GM23248 (cell line): ENCODE results near the gene TPPP3. TPM values are rescaled to one million over a fixed set of nuclear protein-coding genes. Genes with fewer than 3 reads are reported as not detected.

Source experiments
- DNase-seq: peaks from one replicate; pipeline ENCODE4 v3.0.0-alpha.2; 2015
- H2AFZ ChIP-seq: fragments of 200-600 bp; sonication (generic); 2 replicates; pipeline ENCODE4 v1.6.1; 2016; ENCODE audit warnings: antibody characterized with exemption
- H3F3A ChIP-seq: fragments of 200-600 bp; sonication (generic); 2 replicates; pipeline ENCODE4 v1.6.1; 2016; ENCODE audit warnings: mild to moderate bottlenecking, antibody characterized with exemption, mixed run types; ENCODE audit not compliant: insufficient read depth
- H3K27ac ChIP-seq: fragments of 200-600 bp; sonication (generic); 2 replicates; pipeline ENCODE4 v1.5.1; 2016; ENCODE audit warnings: mild to moderate bottlenecking
- H3K27me3 ChIP-seq: fragments of 200-600 bp; sonication (generic); replicated peaks from 2 replicates; pipeline ENCODE4 v1.6.1; 2016; ENCODE audit warnings: mild to moderate bottlenecking; ENCODE audit not compliant: insufficient read depth
- H3K36me3 ChIP-seq: fragments of 200-600 bp; sonication (generic); 2 replicates; pipeline ENCODE4 v1.6.1; 2016; ENCODE audit warnings: low read depth, mild to moderate bottlenecking
- H3K4me1 ChIP-seq: fragments of 200-600 bp; sonication (generic); 2 replicates; pipeline ENCODE4 v1.6.1; 2016; ENCODE audit warnings: mild to moderate bottlenecking; ENCODE audit not compliant: insufficient read depth
- H3K4me2 ChIP-seq: fragments of 200-600 bp; sonication (generic); one replicate; pipeline ENCODE4 v1.6.1; 2016; ENCODE audit warnings: mild to moderate bottlenecking; ENCODE audit not compliant: unreplicated experiment
- H3K4me3 ChIP-seq: fragments of 200-600 bp; sonication (generic); 2 replicates; pipeline ENCODE4 v1.5.1; 2016; ENCODE audit warnings: mild to moderate bottlenecking
- H3K79me2 ChIP-seq: fragments of 200-600 bp; sonication (generic); 2 replicates; pipeline ENCODE4 v1.6.1; 2016; ENCODE audit warnings: mild to moderate bottlenecking; ENCODE audit not compliant: insufficient read depth
- H3K9ac ChIP-seq: fragments of 200-600 bp; sonication (generic); 2 replicates; pipeline ENCODE4 v1.6.1; 2016; ENCODE audit warnings: mild to moderate bottlenecking
- H3K9me2 ChIP-seq: fragments of 200-600 bp; sonication (generic); 2 replicates; pipeline ENCODE4 v1.6.1; 2016; ENCODE audit warnings: mixed run types, mild to moderate bottlenecking, moderate library complexity; ENCODE audit not compliant: insufficient read depth
- H3K9me3 ChIP-seq: fragments of 200-600 bp; sonication (generic); one replicate; pipeline ENCODE4 v1.6.1; 2017; ENCODE audit warnings: low read depth
- H4K20me1 ChIP-seq: fragments of 200-600 bp; sonication (generic); 2 replicates; pipeline ENCODE4 v1.6.0; 2016; ENCODE audit not compliant: insufficient read depth
- EZH2 ChIP-seq: fragments of 200-600 bp; sonication (generic); IDR thresholded peaks from 2 replicates; pipeline ENCODE4 v1.6.1; 2018; ENCODE audit warnings: antibody characterized with exemption, mild to moderate bottlenecking; ENCODE audit not compliant: insufficient read depth, poor library complexity, severe bottlenecking
- EZH2phosphoT487 ChIP-seq: fragments of 200-600 bp; sonication (generic); IDR thresholded peaks from 2 replicates; pipeline ENCODE4 v1.6.1; 2018; ENCODE audit warnings: antibody characterized with exemption, moderate library complexity, mild to moderate bottlenecking, low read depth; ENCODE audit not compliant: insufficient read depth
- WGBS, 2 experiments: methylation state at CpG; one replicate each; pipeline ENCODE4 v1.1.6; 2015 to 2017; ENCODE audit warnings: low lambda C conversion rate in 2 of 2, low coverage in 1 of 2; ENCODE audit errors: missing lambda C conversion rate in 2 of 2; 5-methylcytosine and 5-hydroxymethylcytosine counted together
- in situ Hi-C: fragments of 300-500 bp; cut with MboI; formaldehyde crosslinking; loops from 2 replicates; pipeline ENCODE4 v1.15.0; 2020
- polyA plus RNA-seq: library from polyadenylated mRNA; unstranded; fragments of >200 nt; fragmentation: Nextera tagmentation; extraction: Ambion mirVana; gene quantifications from 2 replicates; pipeline ENCODE4 v1.2.1, GENCODE V29; 2016
- total RNA-seq: library from RNA; depleted of rRNA; stranded (reverse); fragments of >200 nt; shearing (Covaris generic); gene quantifications from 2 replicates; pipeline ENCODE4 v1.2.3, GENCODE V29; 2014

The TPPP3 gene
- total and polyA plus RNA-seq, 2 experiments from 2014 or later: 1.9 TPM; not detected in 1

- no peaks in the 10 kb centered on the region for H3F3A ChIP-seq
- no peaks in the 10 kb centered on the region for H3K79me2 ChIP-seq
- no peak overlapping the region for H3K9ac ChIP-seq
- no peak overlapping the region for H3K4me2 ChIP-seq
- no peak for DNase-seq
- TF ChIP-seq EZH2 (no peak), EZH2phosphoT487 (no peak)
- H3K27me3 ChIP-seq: no peaks in the 10 kb centered on the region; the same call in 1 of the 2 replicates
- no peak overlapping the region for H2AFZ ChIP-seq
- H3K36me3 ChIP-seq: no peaks in the 10 kb centered on the region
- no peaks in the 10 kb centered on the region for H3K9me2 ChIP-seq
- no peaks in the 10 kb centered on the region for H3K4me1 ChIP-seq
- in situ Hi-C loops: no loop called here
- no peaks in the 10 kb centered on the region for H4K20me1 ChIP-seq
- no peaks in the 10 kb centered on the region for H3K9me3 ChIP-seq
- no peak overlapping the region for H3K27ac ChIP-seq
- H3K4me3 ChIP-seq: no peak overlapping the region
- 70 to 71% methylated on average over 5 of the region's 5 CpGs for WGBS, 2 experiments
These were observed 30.9 kb upstream of the TPPP3 start for GRCh38 chr16:67424261-67424615.

GRCh38 chr16:67423611-67424260 lies 30.4 kb upstream of the TPPP3 start:
- H3K27me3 ChIP-seq: no peaks in the 10 kb centered on the region
- H3K79me2 ChIP-seq: no peaks in the 10 kb centered on the region
- H3K4me2 ChIP-seq: no peak overlapping the region
- no peaks in the 10 kb centered on the region for H3K4me1 ChIP-seq
- H3K27ac ChIP-seq: no peak overlapping the region
- H3F3A ChIP-seq: no peaks in the 10 kb centered on the region
- no peak for TF ChIP-seq EZH2
- TF ChIP-seq EZH2phosphoT487: no peak
- no peaks in the 10 kb centered on the region for H3K9me2 ChIP-seq
- H4K20me1 ChIP-seq: no peaks in the 10 kb centered on the region
- H3K36me3 ChIP-seq: no peaks in the 10 kb centered on the region
- no peaks in the 10 kb centered on the region for H3K9me3 ChIP-seq
- H3K9ac ChIP-seq: no peak overlapping the region
- in situ Hi-C loops: no loop called here
- WGBS, 2 experiments: 51 to 53% methylated on average over 9 of the region's 9 CpGs
- H2AFZ ChIP-seq: no peak overlapping the region
- no peak overlapping the region for H3K4me3 ChIP-seq
- DNase-seq: no peak

GRCh38 chr16:67423015-67423414 lies 29.7 kb upstream of the TPPP3 start:
- Histone ChIP-seq H3F3A (no peaks in the 10 kb centered on the region), H2AFZ (no peak overlapping the region), H3K9me2 (no peaks in the 10 kb centered on the region), H3K79me2 (no peaks in the 10 kb centered on the region), H3K4me3 (no peak overlapping the region), H3K4me2 (no peak overlapping the region), H3K36me3 (no peaks in the 10 kb centered on the region), H3K9me3 (no peaks in the 10 kb centered on the region), H3K27me3 (no peaks in the 10 kb centered on the region), H3K9ac (no peak overlapping the region), H3K27ac (no peak overlapping the region), H3K4me1 (no peaks in the 10 kb centered on the region), H4K20me1 (no peaks in the 10 kb centered on the region)
- in situ Hi-C loops: no loop called here
- 93 to 95% methylated on average over 5 of the region's 5 CpGs for WGBS, 2 experiments
- TF ChIP-seq EZH2phosphoT487 (no peak), EZH2 (no peak)
- DNase-seq: no peak

- in situ Hi-C loops: no loop called here
- Histone ChIP-seq H3K36me3 (no peaks in the 10 kb centered on the region), H3K9ac (no peak overlapping the region), H3K9me3 (no peaks in the 10 kb centered on the region), H2AFZ (no peak overlapping the region), H3F3A (no peaks in the 10 kb centered on the region), H3K27ac (no peak overlapping the region), H3K79me2 (no peaks in the 10 kb centered on the region), H3K4me3 (no peak overlapping the region), H3K9me2 (no peaks in the 10 kb centered on the region), H3K4me1 (no peaks in the 10 kb centered on the region), H4K20me1 (no peaks in the 10 kb centered on the region), H3K4me2 (no peak overlapping the region), H3K27me3 (no peaks in the 10 kb centered on the region)
- 79 to 80% methylated on average over 4 of the region's 4 CpGs for WGBS, 2 experiments
- TF ChIP-seq EZH2 (no peak), EZH2phosphoT487 (no peak)
- DNase-seq: no peak
These were observed 27.7 kb upstream of the TPPP3 start for GRCh38 chr16:67421030-67421429.

- WGBS, 2 experiments: 38 to 42% methylated on average over 3 of the region's 3 CpGs
- no peak overlapping the region for H3K4me3 ChIP-seq
- H3K4me2 ChIP-seq: no peak overlapping the region
- H3K9ac ChIP-seq: no peak overlapping the region
- no peak overlapping the region for H2AFZ ChIP-seq
- no peak for DNase-seq
- no peaks in the 10 kb centered on the region for H3K9me3 ChIP-seq
- TF ChIP-seq EZH2phosphoT487: no peak
- no peak for TF ChIP-seq EZH2
- H3K27me3 ChIP-seq: no peaks in the 10 kb centered on the region
- in situ Hi-C loops: no loop called here
- 0 out of 2 replicates have a peak, but pooled peaks cover under 1% of the 10 kb centered on the region for H3K79me2 ChIP-seq
- H3K4me1 ChIP-seq: peaks cover 6% of the 10 kb centered on the region; the same call in 1 of the 2 replicates
- no peaks in the 10 kb centered on the region for H3F3A ChIP-seq
- no peak overlapping the region for H3K27ac ChIP-seq
- no peaks in the 10 kb centered on the region for H4K20me1 ChIP-seq
- no peaks in the 10 kb centered on the region for H3K9me2 ChIP-seq
- H3K36me3 ChIP-seq: no peaks in the 10 kb centered on the region
These were observed 26.6 kb upstream of the TPPP3 start for GRCh38 chr16:67419931-67420330.
